Measurements from ENCODE around the gene GGA2. TPM values are rescaled to one million over a fixed set of nuclear protein-coding genes. Genes with fewer than 3 reads are reported as not detected.
"Not testable (repeated sequence)": the region's sequence is repeated elsewhere in the genome, so short reads cannot be mapped to it uniquely, and the experiment has no call there.

The GGA2 gene
- total RNA-seq, 1 donor = 103 TPM

DNA sequence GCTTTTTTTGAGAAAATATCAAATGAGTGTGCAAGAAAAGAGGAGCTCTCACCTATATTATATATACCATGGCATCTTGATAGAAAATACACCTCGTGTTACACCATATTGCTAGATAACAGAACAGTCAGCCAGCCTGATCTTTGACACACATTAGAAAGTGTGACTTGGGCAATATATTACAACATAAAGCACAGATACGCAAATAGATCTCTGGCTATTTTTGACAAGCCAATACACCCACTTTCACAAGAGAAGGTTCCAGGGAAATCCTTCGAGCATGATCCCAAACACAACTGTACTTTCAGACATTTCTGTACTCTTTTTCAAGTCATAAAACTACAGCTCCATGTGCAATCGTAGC, 9.4 kb downstream of the GGA2 start:
- H3K4me1 ChIP-seq (ENCODE audit: insufficient read depth, low read length) = peaks cover 76% of the 10 kb centered on the region
- H3K4me3 ChIP-seq (ENCODE audit: low read length) = no peak overlapping the region
- no peaks in the 10 kb centered on the region for H3K9me3 ChIP-seq (ENCODE audit: low read depth, low read length)
- no peaks in the 10 kb centered on the region for H3K27me3 ChIP-seq (ENCODE audit: insufficient read depth, low read length)

DNA sequence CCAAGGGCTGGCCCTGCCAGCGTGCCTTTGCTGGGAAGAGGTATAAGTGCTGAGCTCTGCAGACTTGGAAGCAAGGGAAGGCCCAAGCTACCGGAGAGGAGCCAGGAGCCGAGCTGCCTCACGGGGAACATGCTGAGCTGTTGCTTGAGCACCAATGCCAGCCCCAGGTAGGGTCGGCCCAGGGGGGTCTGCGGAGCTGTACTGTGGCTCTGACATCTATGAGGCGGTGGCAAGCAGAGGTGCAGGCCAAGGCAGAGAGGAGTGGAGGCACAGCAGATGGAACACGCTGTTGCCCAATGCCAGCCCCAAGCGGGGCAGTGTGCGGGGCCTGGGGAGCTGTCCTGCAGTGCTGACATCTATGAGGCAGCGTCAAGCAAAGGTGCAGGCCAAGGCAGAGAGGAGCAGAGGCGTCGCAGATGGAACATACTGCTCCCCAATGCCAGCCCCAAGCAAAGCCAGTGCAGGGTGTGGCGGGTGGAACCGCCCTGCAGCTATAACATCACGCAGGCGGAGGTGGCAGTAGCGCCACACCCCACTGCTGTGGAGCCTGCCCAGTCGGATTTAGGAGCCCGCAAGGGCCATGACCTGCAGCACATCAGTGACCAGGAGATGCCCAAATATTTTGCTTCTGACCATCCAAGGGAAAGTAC, 10.0 kb downstream of the GGA2 start:
- no peaks in the 10 kb centered on the region for H3K9me3 ChIP-seq (ENCODE audit: low read depth, low read length)
- no peak overlapping the region for H3K4me3 ChIP-seq (ENCODE audit: low read length)
- peaks cover 71% of the 10 kb centered on the region for H3K4me1 ChIP-seq (ENCODE audit: insufficient read depth, low read length)

DNA sequence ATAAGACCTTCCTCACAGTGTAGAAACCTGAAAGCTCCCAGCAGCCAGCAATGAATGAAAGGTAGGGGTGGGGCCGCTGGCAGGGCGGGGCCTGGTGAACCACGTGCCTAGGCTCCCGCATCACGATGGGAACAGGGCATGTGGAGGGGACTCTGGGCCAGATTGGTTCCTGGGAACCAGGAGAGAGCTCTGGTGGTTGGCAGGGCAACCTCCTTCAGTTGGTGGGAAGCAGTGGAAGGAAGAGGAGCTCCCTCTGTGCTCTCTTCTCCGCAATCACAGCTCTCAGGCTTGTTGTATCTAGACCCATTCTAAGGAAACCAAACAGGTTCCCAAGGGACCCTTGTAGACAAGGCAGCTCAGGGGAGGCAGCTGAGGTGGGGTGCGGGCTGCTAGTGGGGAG, 10.5 kb downstream of the GGA2 start:
- Histone ChIP-seq H3K9me3 (ENCODE audit: low read depth, low read length) (no peaks in the 10 kb centered on the region), H3K27me3 (ENCODE audit: insufficient read depth, low read length) (no peaks in the 10 kb centered on the region), H3K4me3 (ENCODE audit: low read length) (no peak overlapping the region), H3K4me1 (ENCODE audit: insufficient read depth, low read length) (peaks cover 65% of the 10 kb centered on the region)

More for the DNA sequence above, 10.0 kb downstream of the GGA2 start:
- no peaks in the 10 kb centered on the region for H3K27me3 ChIP-seq (ENCODE audit: insufficient read depth, low read length)

DNA sequence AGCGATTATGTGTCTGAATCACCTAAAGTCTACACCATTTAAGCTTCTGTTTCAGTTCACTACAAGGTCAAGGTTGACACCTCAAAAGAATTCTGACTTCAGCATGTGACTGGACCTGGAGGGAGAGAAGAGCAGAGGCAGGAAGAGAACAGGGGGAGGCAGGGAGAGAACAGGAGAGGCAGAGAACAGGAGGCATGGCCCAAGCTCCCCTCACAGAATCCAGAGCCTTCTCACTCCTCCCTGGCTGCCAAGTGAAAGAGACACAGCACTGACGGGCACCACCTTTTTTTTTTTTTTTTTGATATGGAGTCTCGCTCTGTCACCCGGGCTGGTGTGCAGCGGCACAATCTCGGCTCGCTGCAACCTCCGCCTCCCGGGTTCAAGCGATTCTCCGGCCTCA, 11.4 kb downstream of the GGA2 start:
- Histone ChIP-seq H3K27me3 (ENCODE audit: insufficient read depth, low read length) (no peaks in the 10 kb centered on the region), H3K9me3 (ENCODE audit: low read depth, low read length) (no peaks in the 10 kb centered on the region), H3K4me1 (ENCODE audit: insufficient read depth, low read length) (peaks cover 56% of the 10 kb centered on the region), H3K4me3 (ENCODE audit: low read length) (no peak overlapping the region)

DNA sequence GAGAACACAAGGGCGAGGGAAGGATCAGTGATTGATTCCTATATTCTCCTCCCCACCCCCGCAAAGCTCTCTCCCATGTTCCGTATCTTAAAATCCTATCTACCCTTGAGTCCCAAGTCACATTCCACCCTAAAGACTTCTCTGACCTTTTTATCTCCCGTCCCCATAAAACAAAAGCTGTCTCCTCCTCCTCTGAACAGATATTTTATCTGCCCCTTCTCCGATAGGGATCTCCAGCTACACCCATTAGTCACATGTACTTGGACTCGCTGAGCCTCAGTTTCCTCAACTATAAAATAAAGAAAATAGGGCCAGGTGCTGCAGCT, 12.8 kb downstream of the GGA2 start:
- H3K4me1 ChIP-seq (ENCODE audit: insufficient read depth, low read length) = peaks cover 46% of the 10 kb centered on the region
- no peaks in the 10 kb centered on the region for H3K27me3 ChIP-seq (ENCODE audit: insufficient read depth, low read length)

DNA sequence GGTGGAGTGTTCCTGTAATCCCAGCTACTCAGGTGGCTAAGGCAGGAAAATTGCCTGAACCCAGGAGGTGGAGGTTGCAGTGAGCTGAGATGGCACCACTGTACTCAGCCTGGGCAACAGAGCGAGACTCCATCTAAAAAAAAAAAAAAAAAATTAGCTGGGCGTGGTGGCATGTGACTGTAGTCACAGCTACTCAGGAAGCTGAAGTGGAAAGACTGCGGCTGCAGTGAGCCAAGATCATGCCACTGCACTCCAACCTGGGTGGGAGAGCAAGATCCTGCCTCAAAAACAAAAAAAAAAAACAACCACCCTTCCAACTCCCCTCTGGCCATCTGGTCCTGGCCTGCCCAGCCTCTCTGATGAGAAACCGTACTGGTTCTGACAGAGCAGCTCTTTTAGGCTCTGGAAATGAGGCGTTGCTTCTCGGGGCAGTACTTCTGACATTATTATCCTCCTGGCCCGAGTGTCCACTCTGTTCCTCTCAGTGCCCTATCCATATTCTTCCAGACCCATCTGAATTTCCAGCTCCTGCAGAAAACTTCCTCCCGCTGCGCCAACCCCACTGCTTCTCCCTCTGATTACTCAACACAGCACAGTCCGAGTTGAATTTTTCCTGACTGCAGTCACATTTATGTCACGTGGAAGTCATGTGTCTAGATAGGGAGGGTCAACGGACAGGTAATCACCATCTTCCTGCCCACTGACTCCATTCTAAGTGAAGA, 13.3 kb downstream of the GGA2 start:
- no peaks in the 10 kb centered on the region for H3K9me3 ChIP-seq (ENCODE audit: low read depth, low read length)
- H3K4me1 ChIP-seq (ENCODE audit: insufficient read depth, low read length) = peaks cover 41% of the 10 kb centered on the region
- no peaks in the 10 kb centered on the region for H3K27me3 ChIP-seq (ENCODE audit: insufficient read depth, low read length)
- no peak overlapping the region for H3K4me3 ChIP-seq (ENCODE audit: low read length)

More for the DNA sequence above, 12.8 kb downstream of the GGA2 start:
- Histone ChIP-seq H3K9me3 (ENCODE audit: low read depth, low read length) (no peaks in the 10 kb centered on the region), H3K4me3 (ENCODE audit: low read length) (no peak overlapping the region)

DNA sequence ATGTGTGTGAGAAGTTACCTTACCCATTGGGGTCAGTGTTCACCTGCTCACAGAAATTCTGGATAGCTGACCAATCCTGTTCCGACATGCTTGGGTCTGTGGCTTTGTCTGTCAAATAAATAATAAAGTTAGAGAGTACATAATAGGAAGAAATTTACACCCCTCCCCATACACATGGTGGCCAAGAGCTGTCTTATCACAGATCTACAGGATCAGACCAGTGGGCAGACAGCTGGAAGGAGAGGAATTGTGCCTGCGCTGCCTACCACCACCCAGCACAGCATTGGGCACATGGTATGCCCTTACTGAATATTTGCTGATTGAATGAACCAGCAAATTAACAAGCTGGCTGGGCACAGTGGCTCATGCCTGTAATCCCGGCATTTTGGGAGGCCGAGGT, 14.6 kb downstream of the GGA2 start:
- Histone ChIP-seq H3K4me3 (ENCODE audit: low read length) (no peak overlapping the region), H3K4me1 (ENCODE audit: insufficient read depth, low read length) (peaks cover 30% of the 10 kb centered on the region), H3K9me3 (ENCODE audit: low read depth, low read length) (no peaks in the 10 kb centered on the region), H3K27me3 (ENCODE audit: insufficient read depth, low read length) (no peaks in the 10 kb centered on the region)

DNA sequence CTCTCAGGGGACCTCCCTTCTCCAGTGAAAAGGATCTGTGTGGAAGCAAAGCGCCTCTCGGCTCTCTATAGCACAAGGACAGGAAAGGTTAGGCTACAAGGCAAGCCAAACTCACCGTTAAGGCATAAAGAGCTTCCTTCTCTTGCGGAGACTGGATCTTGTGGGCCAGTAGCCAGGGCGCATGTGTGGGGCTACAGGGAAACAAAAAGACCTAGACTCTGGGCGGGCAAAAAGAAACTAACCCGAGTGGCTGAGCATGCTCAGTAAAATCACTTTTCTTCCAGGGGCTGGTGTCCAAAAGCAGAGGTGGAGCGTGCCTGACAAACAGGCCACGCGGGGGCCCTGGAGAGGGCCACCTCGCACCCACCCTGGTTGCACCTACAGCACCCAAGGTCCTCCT, 16.1 kb downstream of the GGA2 start:
- peaks cover 20% of the 10 kb centered on the region for H3K4me1 ChIP-seq (ENCODE audit: insufficient read depth, low read length)
- no peaks in the 10 kb centered on the region for H3K27me3 ChIP-seq (ENCODE audit: insufficient read depth, low read length)
- no peak overlapping the region for H3K4me3 ChIP-seq (ENCODE audit: low read length)
- H3K9me3 ChIP-seq (ENCODE audit: low read depth, low read length) = no peaks in the 10 kb centered on the region

DNA sequence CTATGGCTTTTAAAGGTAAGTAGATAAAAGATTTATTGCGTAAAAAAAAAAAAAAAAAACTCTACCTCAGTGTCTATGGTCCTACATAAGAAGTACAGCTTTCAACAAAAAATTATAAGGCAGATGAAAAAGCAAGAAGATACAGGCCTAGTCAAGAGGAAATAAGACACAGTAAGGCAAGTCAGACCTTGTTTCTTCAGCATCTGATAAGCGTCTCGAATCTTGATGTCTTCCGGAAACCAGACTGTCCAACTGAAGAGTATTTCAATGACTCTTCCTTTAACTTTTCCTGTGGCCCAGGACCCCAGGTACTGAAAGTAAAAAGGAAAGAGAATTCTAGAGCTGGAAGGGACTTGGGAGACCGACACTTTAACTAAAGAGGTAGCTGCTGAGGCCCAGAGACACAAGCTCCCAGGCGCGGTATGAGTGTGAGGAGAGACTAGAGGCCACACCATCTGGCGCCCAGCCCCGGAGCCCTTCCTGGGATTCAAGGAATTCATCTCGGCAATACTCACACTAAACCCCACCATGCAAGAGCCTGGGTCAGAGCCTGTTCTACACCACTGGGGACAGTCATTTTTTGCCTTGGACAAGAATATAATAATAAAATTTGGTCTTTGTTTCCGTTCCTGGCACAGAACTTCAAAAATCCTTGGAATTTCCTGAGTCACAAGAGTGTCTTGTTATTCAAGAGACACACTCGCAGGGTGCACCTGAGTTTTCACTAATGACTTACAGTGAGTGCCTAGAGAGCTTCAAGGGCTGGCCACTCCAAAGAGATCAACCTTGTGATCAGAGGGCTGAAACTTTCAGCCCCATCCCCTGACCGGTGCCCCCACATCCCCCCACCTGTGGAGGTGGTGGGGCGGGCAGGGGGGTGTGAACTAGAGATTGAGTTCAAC, 18.6 kb downstream of the GGA2 start:
- H3K27me3 ChIP-seq (ENCODE audit: insufficient read depth, low read length) = no peaks in the 10 kb centered on the region
- no peak overlapping the region for H3K4me3 ChIP-seq (ENCODE audit: low read length)
- peaks cover 6% of the 10 kb centered on the region for H3K4me1 ChIP-seq (ENCODE audit: insufficient read depth, low read length)
- no peaks in the 10 kb centered on the region for H3K9me3 ChIP-seq (ENCODE audit: low read depth, low read length)

DNA sequence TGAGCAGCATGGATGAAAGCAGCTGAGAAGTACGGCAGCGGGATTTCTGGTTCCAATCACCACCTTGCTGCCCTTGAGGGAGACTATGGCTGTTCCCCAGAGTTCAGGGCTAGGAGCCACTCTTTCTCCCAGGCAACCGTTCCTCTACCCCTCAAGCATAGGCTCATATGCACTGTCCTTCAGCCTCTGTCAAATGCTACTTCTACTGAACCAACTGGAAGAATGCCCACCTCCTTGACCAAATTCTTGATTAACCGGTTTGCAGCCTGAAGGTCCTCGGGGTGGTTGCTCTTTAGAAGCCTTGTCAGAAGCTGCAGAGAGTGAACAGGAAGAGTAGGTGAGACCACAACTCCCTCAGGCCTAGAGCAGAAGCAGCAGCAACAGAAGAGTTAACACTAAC, 23.8 kb downstream of the GGA2 start:
- Histone ChIP-seq H3K4me1 (ENCODE audit: insufficient read depth, low read length) (no peaks in the 10 kb centered on the region), H3K9me3 (ENCODE audit: low read depth, low read length) (no peaks in the 10 kb centered on the region), H3K27me3 (ENCODE audit: insufficient read depth, low read length) (no peaks in the 10 kb centered on the region), H3K4me3 (ENCODE audit: low read length) (no peak overlapping the region)

DNA sequence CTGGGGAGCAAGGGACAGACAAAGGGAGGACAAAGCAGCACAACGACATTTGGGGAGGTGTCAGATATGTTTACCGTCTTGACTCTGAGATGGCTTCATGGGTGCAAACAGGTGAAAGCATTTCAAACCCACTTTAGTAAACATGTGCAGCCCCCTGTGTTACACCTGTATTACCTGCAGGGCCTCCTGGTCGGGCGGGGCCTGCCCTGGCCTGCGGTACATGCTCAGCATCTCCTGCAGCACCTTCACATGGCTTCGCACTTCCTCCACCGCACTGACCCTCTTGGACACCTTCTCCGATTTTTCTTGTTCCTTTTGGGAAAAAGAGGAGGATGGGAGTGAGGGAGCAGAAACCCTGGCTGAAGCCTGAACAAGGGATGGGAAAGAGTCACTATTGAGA, 24.5 kb downstream of the GGA2 start:
- Histone ChIP-seq H3K9me3 (ENCODE audit: low read depth, low read length) (no peaks in the 10 kb centered on the region), H3K4me1 (ENCODE audit: insufficient read depth, low read length) (no peaks in the 10 kb centered on the region), H3K27me3 (ENCODE audit: insufficient read depth, low read length) (no peaks in the 10 kb centered on the region), H3K4me3 (ENCODE audit: low read length) (no peak overlapping the region)

DNA sequence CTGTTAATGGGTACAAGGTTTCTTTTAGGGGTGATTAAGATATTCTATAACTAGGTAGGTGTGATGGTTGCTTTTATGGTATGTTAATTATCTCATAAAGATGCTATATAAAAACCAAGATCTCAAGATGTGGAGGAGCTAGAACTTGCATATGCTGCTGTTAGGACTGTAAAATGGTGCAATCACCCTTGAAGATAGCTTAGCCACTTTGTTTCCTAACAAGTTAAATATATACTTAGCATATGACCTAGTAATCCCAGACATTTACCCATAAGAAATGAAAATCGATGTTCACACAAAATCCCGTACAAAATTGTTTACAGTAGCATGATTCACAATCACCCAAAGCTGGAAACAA, 25.1 kb downstream of the GGA2 start:
- Histone ChIP-seq H3K27me3 (ENCODE audit: insufficient read depth, low read length) (no peaks in the 10 kb centered on the region), H3K4me3 (ENCODE audit: low read length) (no peak overlapping the region), H3K4me1 (ENCODE audit: insufficient read depth, low read length) (no peaks in the 10 kb centered on the region), H3K9me3 (ENCODE audit: low read depth, low read length) (no peaks in the 10 kb centered on the region)

DNA sequence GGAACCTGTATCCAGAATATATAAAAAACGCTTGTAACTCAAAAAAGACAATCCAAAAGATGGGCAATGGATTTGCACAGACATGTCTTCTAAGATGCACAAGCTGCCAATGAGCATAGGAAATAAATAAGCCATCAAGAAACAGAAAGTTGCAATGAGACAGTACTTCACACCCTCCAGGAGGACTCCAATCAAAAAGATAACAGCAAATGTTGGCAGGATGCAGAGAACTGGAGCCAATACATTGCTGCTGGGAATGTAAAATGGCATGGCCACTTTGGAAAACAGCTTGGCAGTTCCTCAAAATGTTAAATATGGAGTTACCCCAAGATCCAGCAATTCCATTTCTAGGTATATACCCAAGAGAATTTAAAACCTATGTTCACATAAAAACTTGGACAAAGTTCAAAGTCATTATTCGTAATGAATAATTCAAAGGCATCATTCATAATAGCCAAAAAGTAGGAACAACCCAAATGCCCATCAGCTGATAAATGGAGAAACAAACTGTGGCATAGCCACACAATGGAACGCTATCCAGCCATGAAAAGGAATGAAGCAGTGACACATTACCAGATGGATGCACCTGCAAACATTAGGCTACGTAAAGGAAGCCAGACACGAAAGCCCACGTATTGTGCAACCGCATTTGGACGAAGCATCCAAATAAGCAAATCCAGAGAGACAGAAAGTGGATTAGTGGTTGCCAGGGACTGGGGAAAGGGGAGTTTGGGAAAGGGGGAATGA, 25.6 kb downstream of the GGA2 start:
- no peak overlapping the region for H3K4me3 ChIP-seq (ENCODE audit: low read length)
- H3K27me3 ChIP-seq (ENCODE audit: insufficient read depth, low read length) = no peaks in the 10 kb centered on the region
- no peaks in the 10 kb centered on the region for H3K4me1 ChIP-seq (ENCODE audit: insufficient read depth, low read length)
- no peaks in the 10 kb centered on the region for H3K9me3 ChIP-seq (ENCODE audit: low read depth, low read length)

DNA sequence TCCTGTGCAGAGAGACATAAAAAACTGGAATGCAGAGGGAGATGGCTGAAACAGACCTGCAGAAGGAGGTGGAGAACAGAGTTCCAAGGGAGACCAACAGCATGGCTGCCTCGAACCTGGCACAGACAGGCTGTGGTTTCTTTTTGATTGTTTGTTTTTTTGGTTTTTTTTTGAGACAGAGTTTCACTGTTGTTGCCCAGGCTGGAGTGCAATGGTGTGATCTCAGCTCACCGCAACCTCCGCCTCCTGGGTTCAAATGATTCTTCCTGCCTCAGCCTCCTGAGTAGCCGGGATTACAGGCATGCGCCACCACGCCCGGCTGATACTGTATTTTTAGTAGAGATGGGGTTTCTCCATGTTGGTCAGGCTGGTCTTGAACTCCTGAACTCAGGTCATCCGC, 26.8 kb downstream of the GGA2 start:
- H3K4me3 ChIP-seq (ENCODE audit: low read length); H3K9me3 ChIP-seq (ENCODE audit: low read depth, low read length); H3K27me3 ChIP-seq (ENCODE audit: insufficient read depth, low read length); H3K4me1 ChIP-seq (ENCODE audit: insufficient read depth, low read length): not testable (repeated sequence)

DNA sequence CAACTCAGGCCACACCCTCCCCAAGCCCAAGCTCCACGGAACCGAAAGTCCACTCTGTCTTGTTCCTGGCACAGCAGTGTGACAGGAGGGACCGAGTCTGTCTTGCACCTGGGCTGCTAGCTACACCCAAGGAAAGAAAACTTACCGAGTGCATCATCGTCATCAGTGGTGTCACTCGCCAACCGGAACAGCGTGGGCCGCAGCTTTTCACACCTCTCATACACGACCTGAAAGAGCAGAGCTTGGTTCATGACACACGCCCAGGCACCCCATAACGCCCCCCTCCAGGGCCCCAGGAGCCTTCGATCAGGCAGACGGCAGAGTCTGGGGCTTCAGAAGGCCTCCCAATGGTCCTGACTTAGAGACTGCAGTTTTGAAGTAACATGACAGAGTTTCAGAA, 27.5 kb downstream of the GGA2 start:
- Histone ChIP-seq H3K4me1 (ENCODE audit: insufficient read depth, low read length) (no peaks in the 10 kb centered on the region), H3K27me3 (ENCODE audit: insufficient read depth, low read length) (no peaks in the 10 kb centered on the region), H3K9me3 (ENCODE audit: low read depth, low read length) (no peaks in the 10 kb centered on the region), H3K4me3 (ENCODE audit: low read length) (no peak overlapping the region)

Measured in mononuclear cell (primary cell).